Tibial nerve (tissue), 4 donors: ENCODE measurements around the gene MAP2. TPM values are rescaled to one million over a fixed set of nuclear protein-coding genes. Genes with fewer than 3 reads are reported as not detected.

Source experiments
- DNase-seq, 2 donors: peaks; one replicate each; pipeline ENCODE4 v3.0.0-alpha.2; 2019; ENCODE audit warnings: low spot score in 2 of 2
- H3K27ac ChIP-seq, 4 donors: fragments of 200-600 bp; sonication (generic) in 3 of 4; one replicate each; pipeline ENCODE4 v1.5.1; 2017 to 2019; ENCODE audit warnings: mild to moderate bottlenecking in 1 of 4
- H3K27me3 ChIP-seq, 2 donors: fragments of 200-600 bp; sonication (generic) in 1 of 2; one replicate each; pipeline versions ENCODE4 v1.5.1 to v1.6.0; 2017 to 2019
- H3K36me3 ChIP-seq, 3 donors: fragments of 200-600 bp; sonication (generic); one replicate each; pipeline ENCODE4 v1.5.1; 2018 to 2019
- H3K4me1 ChIP-seq, 4 donors: fragments of 200-600 bp; sonication (generic) in 3 of 4; one replicate each; pipeline ENCODE4 v1.5.1; 2017 to 2019
- H3K4me3 ChIP-seq, 4 donors: fragments of 200-600 bp; sonication (generic) in 3 of 4; one replicate each; pipeline ENCODE4 v1.5.1; 2017 to 2019; ENCODE audit warnings: mild to moderate bottlenecking in 1 of 4, moderate library complexity in 1 of 4
- H3K9me3 ChIP-seq, 4 donors: fragments of 200-600 bp; sonication (generic) in 3 of 4; one replicate each; pipeline ENCODE4 v1.5.1; 2017 to 2019
- CTCF ChIP-seq, 5 experiments: fragments of 200-600 bp in 3 of 5; fragments of 450-650 bp in 2 of 5; sonication (generic) in 3 of 5; IDR thresholded peaks; one replicate each; pipeline ENCODE4 v1.5.1; 2016 to 2019; ENCODE audit warnings: antibody characterized with exemption in 5 of 5, mild to moderate bottlenecking in 3 of 5, moderate library complexity in 2 of 5
- EP300 ChIP-seq, 2 donors: sonication (generic); formaldehyde crosslinking; IDR thresholded peaks; one replicate each; pipeline ENCODE4 v1.6.1; 2017; ENCODE audit warnings: antibody characterized with exemption in 2 of 2, mild to moderate bottlenecking in 1 of 2
- POLR2A ChIP-seq, 2 donors: fragments of 450-650 bp; IDR thresholded peaks; one replicate each; pipeline ENCODE4 v1.6.1; 2017; ENCODE audit warnings: antibody characterized with exemption in 2 of 2, mild to moderate bottlenecking in 2 of 2, moderate library complexity in 2 of 2
- WGBS, 2 donors: methylation state at CpG; one replicate each; pipeline ENCODE4 v1.1.5; 2018; 5-methylcytosine and 5-hydroxymethylcytosine counted together
- total RNA-seq, 4 donors: library from RNA; depleted of rRNA; stranded (reverse); fragments of >200 nt; gene quantifications; one replicate each; pipeline ENCODE4 v1.1.0, GENCODE V29; 2016

MAP2 gene
- total RNA-seq, 4 donors from 2014 or later = 14.7 to 31.7 (median 21.3) TPM

GRCh38 chr2:209702775-209703174 lies 278.9 kb downstream of the MAP2 start:
- Histone ChIP-seq H3K4me1 (no peaks in the 10 kb centered on the region), H3K9me3 (no peaks in the 10 kb centered on the region), H3K36me3 (peaks cover 0 to 9% (median 0%) of the 10 kb centered on the region in 3 donors), H3K27me3 (no peaks in the 10 kb centered on the region), H3K4me3 (no peak overlapping the region), H3K27ac (no peak overlapping the region)
- no peak for TF ChIP-seq EP300 (IDR thresholded peaks at IDR 0.05)
- TF ChIP-seq CTCF (IDR thresholded peaks at IDR 0.05) = no peak
- TF ChIP-seq POLR2A (IDR thresholded peaks at IDR 0.05) = no peak
- DNase-seq = no peak
- 77 to 78% methylated on average over 2 of the region's 2 CpGs for WGBS, 2 donors

- H3K36me3 ChIP-seq = peaks cover 0 to 13% (median 0%) of the 10 kb centered on the region in 3 donors
- no peak overlapping the region for H3K27ac ChIP-seq
- no peak overlapping the region for H3K4me3 ChIP-seq
- H3K9me3 ChIP-seq = no peaks in the 10 kb centered on the region
- no peak for TF ChIP-seq POLR2A (IDR thresholded peaks at IDR 0.05)
- TF ChIP-seq CTCF (IDR thresholded peaks at IDR 0.05) = no peak
- no peak for TF ChIP-seq EP300 (IDR thresholded peaks at IDR 0.05)
- no peaks in the 10 kb centered on the region for H3K4me1 ChIP-seq
- no peak for DNase-seq
- no peaks in the 10 kb centered on the region for H3K27me3 ChIP-seq
These were observed 289.4 kb downstream of the MAP2 start for GRCh38 chr2:209713219-209713618.

DNA sequence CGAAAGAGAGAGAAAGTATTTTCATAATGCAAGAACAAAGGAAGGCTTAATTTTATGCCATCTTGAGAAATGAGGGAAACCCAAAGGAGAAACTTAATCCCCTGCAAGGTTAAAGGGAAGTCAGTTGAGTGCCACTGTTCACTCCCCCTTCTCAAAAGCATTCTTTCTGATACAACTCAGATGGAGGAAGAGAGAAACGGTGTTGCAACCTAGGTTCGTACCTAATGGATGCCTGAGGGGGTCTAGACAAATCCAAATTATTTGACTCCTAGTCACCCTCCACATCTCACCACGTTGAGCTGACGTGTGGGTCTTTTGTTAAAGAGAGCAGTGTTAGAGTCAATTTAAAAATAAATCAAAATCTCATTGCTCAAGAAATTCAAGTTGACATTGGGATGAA lies 295.2 kb downstream of the MAP2 start:
- Histone ChIP-seq H3K4me1 (no peaks in the 10 kb centered on the region), H3K27me3 (no peaks in the 10 kb centered on the region), H3K36me3 (peaks cover 0 to 5% (median 0%) of the 10 kb centered on the region in 3 donors), H3K9me3 (no peaks in the 10 kb centered on the region), H3K27ac (no peak overlapping the region), H3K4me3 (no peak overlapping the region)
- TF ChIP-seq POLR2A (IDR thresholded peaks at IDR 0.05) (no peak), EP300 (IDR thresholded peaks at IDR 0.05) (no peak), CTCF (IDR thresholded peaks at IDR 0.05) (no peak)
- DNase-seq = no peak
- WGBS, 2 donors = 75 to 81% methylated on average over 5 of the region's 5 CpGs

GRCh38 chr2:209721497-209721896 lies 297.6 kb downstream of the MAP2 start:
- Histone ChIP-seq H3K4me3 (no peak overlapping the region), H3K27ac (no peak overlapping the region), H3K36me3 (peaks cover 0 to 5% (median 0%) of the 10 kb centered on the region in 3 donors), H3K27me3 (no peaks in the 10 kb centered on the region), H3K9me3 (no peaks in the 10 kb centered on the region), H3K4me1 (no peaks in the 10 kb centered on the region)
- TF ChIP-seq CTCF (IDR thresholded peaks at IDR 0.05) (no peak), EP300 (IDR thresholded peaks at IDR 0.05) (no peak), POLR2A (IDR thresholded peaks at IDR 0.05) (no peak)
- DNase-seq = no peak

DNA sequence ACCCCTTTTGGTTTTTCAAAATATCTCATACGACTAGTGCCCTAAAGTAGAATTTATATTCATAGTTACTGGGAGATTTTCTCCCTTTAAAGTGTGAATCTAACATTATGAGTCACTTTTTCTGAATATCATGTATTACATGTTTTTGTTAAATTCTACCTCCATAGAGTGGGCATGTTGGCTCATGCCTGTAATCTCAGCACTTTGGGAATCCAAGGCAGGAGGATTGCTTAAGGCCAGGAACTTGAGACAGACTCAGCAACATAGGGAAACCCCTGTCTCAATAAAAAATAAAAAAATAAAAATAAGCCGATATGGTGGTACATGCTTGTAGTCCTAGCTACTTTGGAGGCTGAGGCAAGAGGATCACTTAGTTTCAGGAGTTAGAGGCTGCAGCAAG lies 302.5 kb downstream of the MAP2 start:
- 94 to 98% methylated on average over 2 of the region's 2 CpGs for WGBS, 2 donors
- Histone ChIP-seq H3K27me3 (no peaks in the 10 kb centered on the region), H3K36me3 (peaks cover 0 to 5% (median 0%) of the 10 kb centered on the region in 3 donors), H3K9me3 (no peaks in the 10 kb centered on the region), H3K27ac (no peak overlapping the region), H3K4me3 (no peak overlapping the region), H3K4me1 (no peaks in the 10 kb centered on the region)
- no peak for DNase-seq
- TF ChIP-seq CTCF (IDR thresholded peaks at IDR 0.05) (no peak), POLR2A (IDR thresholded peaks at IDR 0.05) (no peak), EP300 (IDR thresholded peaks at IDR 0.05) (no peak)
